ENCODE results near the gene INO80E. TPM values are rescaled to one million over a fixed set of nuclear protein-coding genes. Genes with fewer than 3 reads are reported as not detected.

Gene INO80E
- total and polyA plus RNA-seq, 7 experiments from 2014 or later: 4.3 to 141 (median 72.5) TPM

GRCh38 chr16:29963021-29963743 lies 32.9 kb upstream of the INO80E start:
- Histone ChIP-seq H3K4me3 (ENCODE audit: low read length) (no peak overlapping the region), H3K4me1 (ENCODE audit: control insufficient read depth in 2 of 2, insufficient read depth in 2 of 2, low read length in 2 of 2) (peaks cover 10 to 17% of the 10 kb centered on the region in 2 donors), H3K27ac (ENCODE audit: low read depth, low read length) (peak overlapping the region; percentile 85), H3K27me3 (ENCODE audit: control insufficient read depth in 2 of 2, insufficient read depth in 2 of 2, low read length in 2 of 2) (no peaks in the 10 kb centered on the region), H3K36me3 (ENCODE audit: control insufficient read depth in 2 of 3, insufficient read depth in 3 of 3, low read length in 3 of 3) (peaks cover 0 to 8% (median 0%) of the 10 kb centered on the region in 3 experiments), H3K9me3 (ENCODE audit: control insufficient read depth in 2 of 3, low read length in 3 of 3) (no peaks in the 10 kb centered on the region)
- H3K4me1 Mint-ChIP-seq: peaks cover 8 to 31% (median 23%) of the 10 kb centered on the region in 7 donors
- no peaks in the 10 kb centered on the region for H3K27me3 Mint-ChIP-seq
- DNase-seq: no peak
- POLR2A ChIA-PET: interaction anchor here (0.7 to 6.6 kb wide), 6 partner anchors 10 to 116 kb away, joined by 3 to 79 read pairs (median 14); partner anchors contain the start of genes HIRIP3, INO80E, KCTD13 and TAOK2
- H3K9me3 Mint-ChIP-seq: peaks cover 0 to 2% (median 0%) of the 10 kb centered on the region in 11 donors
- H3K27ac Mint-ChIP-seq: peak overlapping the region; percentile 86 to 97 (median 93)
- CTCF ChIA-PET: no interaction called here
- peaks cover 1 to 7% (median 2%) of the 10 kb centered on the region in 5 donors for H3K36me3 Mint-ChIP-seq
- ATAC-seq: no peak
- intact Hi-C loops (cut with micrococcal nuclease): loop anchor here (2.0 to 5.0 kb wide), 2 partner anchors 34 to 146 kb away; partner anchors contain the start of genes HIRIP3 (in 1 of the 2), INO80E (in 1 of the 2) and PAGR1 (in 1 of the 2)
- peak overlapping the region; percentile 88 to 94 (median 92) for H3K4me3 Mint-ChIP-seq

GRCh38 chr16:29968205-29968604 lies 27.8 kb upstream of the INO80E start:
- H3K9me3 Mint-ChIP-seq: no peaks in the 10 kb centered on the region
- Histone ChIP-seq H3K27me3 (ENCODE audit: control insufficient read depth in 2 of 2, insufficient read depth in 2 of 2, low read length in 2 of 2) (no peaks in the 10 kb centered on the region), H3K36me3 (ENCODE audit: control insufficient read depth in 2 of 3, insufficient read depth in 3 of 3, low read length in 3 of 3) (peaks cover 0 to 16% (median 0%) of the 10 kb centered on the region in 3 experiments), H3K27ac (ENCODE audit: low read depth, low read length) (no peak overlapping the region), H3K4me3 (ENCODE audit: low read length) (no peak overlapping the region), H3K4me1 (ENCODE audit: control insufficient read depth in 2 of 2, insufficient read depth in 2 of 2, low read length in 2 of 2) (peaks cover 0 to 1% of the 10 kb centered on the region in 2 donors), H3K9me3 (ENCODE audit: control insufficient read depth in 2 of 3, low read length in 3 of 3) (no peaks in the 10 kb centered on the region)
- CTCF ChIA-PET: no interaction called here
- H3K27me3 Mint-ChIP-seq: no peaks in the 10 kb centered on the region
- peaks cover 8 to 23% (median 18%) of the 10 kb centered on the region in 5 donors for H3K36me3 Mint-ChIP-seq
- POLR2A ChIA-PET: no interaction called here
- H3K4me3 Mint-ChIP-seq: no peak overlapping the region
- peaks cover 6 to 16% (median 13%) of the 10 kb centered on the region in 7 donors for H3K4me1 Mint-ChIP-seq
- no peak for ATAC-seq
- intact Hi-C loops (cut with micrococcal nuclease): no loop called here
- no peak for DNase-seq
- H3K27ac Mint-ChIP-seq: peak overlapping the region in 1 of 9 donors; percentile 67

- Mint-ChIP-seq H3K36me3 (peaks cover 8 to 23% (median 14%) of the 10 kb centered on the region in 5 donors), H3K9me3 (peaks cover 0 to 2% (median 0%) of the 10 kb centered on the region in 11 donors), H3K4me3 (no peak overlapping the region), H3K4me1 (peaks cover 23 to 33% (median 25%) of the 10 kb centered on the region in 7 donors), H3K27me3 (no peaks in the 10 kb centered on the region), H3K27ac (peak overlapping the region in 2 of 9 donors; percentile 38 to 57)
- Histone ChIP-seq H3K27me3 (ENCODE audit: control insufficient read depth in 2 of 2, insufficient read depth in 2 of 2, low read length in 2 of 2) (no peaks in the 10 kb centered on the region), H3K27ac (ENCODE audit: low read depth, low read length) (no peak overlapping the region), H3K9me3 (ENCODE audit: control insufficient read depth in 2 of 3, low read length in 3 of 3) (no peaks in the 10 kb centered on the region), H3K4me1 (ENCODE audit: control insufficient read depth in 2 of 2, insufficient read depth in 2 of 2, low read length in 2 of 2) (peaks cover 16 to 21% of the 10 kb centered on the region in 2 donors), H3K4me3 (ENCODE audit: low read length) (no peak overlapping the region), H3K36me3 (ENCODE audit: control insufficient read depth in 2 of 3, insufficient read depth in 3 of 3, low read length in 3 of 3) (peaks cover 0 to 18% (median 0%) of the 10 kb centered on the region in 3 experiments)
- intact Hi-C loops (cut with micrococcal nuclease): loop anchor here (5.0 to 10.0 kb wide), 2 partner anchors 164 to 433 kb away; partner anchors contain the start of genes MAZ (in 1 of the 2) and ZNF771 (in 1 of the 2)
- CTCF ChIA-PET: interaction anchor here (0.7 kb wide), 1 partner anchor 779 kb away, joined by 3 read pairs; no protein-coding TSS in a partner anchor
- DNase-seq (no peak), ATAC-seq (no peak)
- POLR2A ChIA-PET: interaction anchor here (0.6 to 6.4 kb wide), 4 partner anchors 9 to 145 kb away, joined by 3 to 79 read pairs (median 16); partner anchors contain the start of genes KCTD13 and TMEM219
Measured at GRCh38 chr16:29971304-29971703, 24.7 kb upstream of the INO80E start.

- no peaks in the 10 kb centered on the region for H3K27me3 Mint-ChIP-seq
- CTCF ChIA-PET: interaction anchor here (0.6 to 1.8 kb wide), 7 partner anchors 12 to 1432 kb away, joined by 3 to 8 read pairs (median 3); partner anchors contain the start of gene KCTD13
- H3K27ac Mint-ChIP-seq: peak overlapping the region; percentile 64 to 93 (median 91)
- ATAC-seq: no peak
- Histone ChIP-seq H3K9me3 (ENCODE audit: control insufficient read depth in 2 of 3, low read length in 3 of 3) (no peaks in the 10 kb centered on the region), H3K36me3 (ENCODE audit: control insufficient read depth in 2 of 3, insufficient read depth in 3 of 3, low read length in 3 of 3) (peaks cover 0 to 20% (median 0%) of the 10 kb centered on the region in 3 experiments), H3K4me3 (ENCODE audit: low read length) (no peak overlapping the region), H3K27me3 (ENCODE audit: control insufficient read depth in 2 of 2, insufficient read depth in 2 of 2, low read length in 2 of 2) (no peaks in the 10 kb centered on the region), H3K4me1 (ENCODE audit: control insufficient read depth in 2 of 2, insufficient read depth in 2 of 2, low read length in 2 of 2) (peaks cover 20 to 23% of the 10 kb centered on the region in 2 donors), H3K27ac (ENCODE audit: low read depth, low read length) (peak overlapping the region; percentile 78)
- POLR2A ChIA-PET: interaction anchor here (0.6 to 6.4 kb wide), 18 partner anchors 10 to 437 kb away, joined by 3 to 79 read pairs (median 4); partner anchors contain the start of genes ALDOA, KCTD13, PPP4C and TMEM219
- DNase-seq: no peak
- peaks cover 0 to 2% (median 0%) of the 10 kb centered on the region in 11 donors for H3K9me3 Mint-ChIP-seq
- peaks cover 23 to 43% (median 34%) of the 10 kb centered on the region in 7 donors for H3K4me1 Mint-ChIP-seq
- peak overlapping the region; percentile 40 to 97 (median 94) for H3K4me3 Mint-ChIP-seq
- H3K36me3 Mint-ChIP-seq: peaks cover 8 to 23% (median 14%) of the 10 kb centered on the region in 5 donors
- intact Hi-C loops (cut with micrococcal nuclease): loop anchor here (5.0 to 10.0 kb wide), 2 partner anchors 165 to 432 kb away; partner anchors contain the start of genes MAZ (in 1 of the 2) and ZNF771 (in 1 of the 2)
Measured at GRCh38 chr16:29972500-29972899, 23.5 kb upstream of the INO80E start.

GRCh38 chr16:29972992-29973383 lies 23.1 kb upstream of the INO80E start:
- Mint-ChIP-seq H3K36me3 (peaks cover 8 to 23% (median 14%) of the 10 kb centered on the region in 5 donors), H3K4me1 (peaks cover 23 to 43% (median 37%) of the 10 kb centered on the region in 7 donors), H3K4me3 (peak overlapping the region; percentile 80 to 97 (median 94)), H3K27ac (peak overlapping the region; percentile 64 to 93 (median 91)), H3K27me3 (no peaks in the 10 kb centered on the region), H3K9me3 (peaks cover 0 to 2% (median 0%) of the 10 kb centered on the region in 11 donors)
- ATAC-seq (no peak), DNase-seq (no peak)
- ChIA-PET CTCF (interaction anchor here (0.6 to 1.8 kb wide), 7 partner anchors 13 to 1432 kb away, joined by 3 to 8 read pairs (median 3); partner anchors contain the start of gene KCTD13), POLR2A (interaction anchor here (0.6 to 6.4 kb wide), 21 partner anchors 11 to 990 kb away, joined by 3 to 79 read pairs (median 5); partner anchors contain the start of genes ALDOA, CDIPT, HIRIP3 and INO80E)
- H3K27ac ChIP-seq (ENCODE audit: low read depth, low read length): peak overlapping the region; percentile 78
- intact Hi-C loops (cut with micrococcal nuclease): loop anchor here (1.0 to 10.0 kb wide), 9 partner anchors 11 to 432 kb away; partner anchors contain the start of genes CDIPT (in 2 of the 2), INO80E (in 2 of the 2), KCTD13 (in 2 of the 2) and ASPHD1 (in 1 of the 2)
- no peaks in the 10 kb centered on the region for H3K9me3 ChIP-seq (ENCODE audit: control insufficient read depth in 2 of 3, low read length in 3 of 3)
- peaks cover 0 to 22% (median 0%) of the 10 kb centered on the region in 3 experiments for H3K36me3 ChIP-seq (ENCODE audit: control insufficient read depth in 2 of 3, insufficient read depth in 3 of 3, low read length in 3 of 3)
- no peaks in the 10 kb centered on the region for H3K27me3 ChIP-seq (ENCODE audit: control insufficient read depth in 2 of 2, insufficient read depth in 2 of 2, low read length in 2 of 2)
- H3K4me1 ChIP-seq (ENCODE audit: control insufficient read depth in 2 of 2, insufficient read depth in 2 of 2, low read length in 2 of 2): peaks cover 20 to 23% of the 10 kb centered on the region in 2 donors
- H3K4me3 ChIP-seq (ENCODE audit: low read length): peak overlapping the region; percentile 98

Data from naive thymus-derived CD4-positive, alpha-beta T cell (primary cell).